Activated CD8-positive, alpha-beta memory T cell treated with anti-CD3 and anti-CD28 coated beads, Interleukin-2, amount 50 U/mL, for 48 hours (primary cell): Measurements from ENCODE around the gene PIGZ.

Experiments
- DNase-seq: peaks from one replicate; pipeline ENCODE4 v3.0.0-alpha.2; 2020

PIGZ gene

DNA sequence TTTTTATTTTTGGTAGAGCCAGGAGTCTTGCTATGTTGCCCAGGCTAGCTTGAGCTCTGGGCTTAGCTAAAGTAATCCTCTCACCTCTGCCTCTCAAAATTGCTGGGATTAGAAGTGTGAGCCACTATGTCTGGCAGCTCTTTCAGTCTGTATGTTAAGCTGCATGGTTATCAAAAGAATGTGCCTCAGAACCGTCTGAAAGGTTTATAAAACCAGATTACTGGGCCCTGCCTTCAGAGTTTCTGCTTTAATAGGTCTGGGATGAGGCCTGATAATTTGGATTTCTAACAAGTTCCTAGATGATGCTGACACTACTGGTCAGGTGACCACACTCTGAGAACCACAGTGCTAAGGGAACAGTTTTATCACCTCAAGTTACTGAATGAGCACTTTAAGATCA lies 66.3 kb downstream of the PIGZ start:
- DNase-seq: no peak

DNA sequence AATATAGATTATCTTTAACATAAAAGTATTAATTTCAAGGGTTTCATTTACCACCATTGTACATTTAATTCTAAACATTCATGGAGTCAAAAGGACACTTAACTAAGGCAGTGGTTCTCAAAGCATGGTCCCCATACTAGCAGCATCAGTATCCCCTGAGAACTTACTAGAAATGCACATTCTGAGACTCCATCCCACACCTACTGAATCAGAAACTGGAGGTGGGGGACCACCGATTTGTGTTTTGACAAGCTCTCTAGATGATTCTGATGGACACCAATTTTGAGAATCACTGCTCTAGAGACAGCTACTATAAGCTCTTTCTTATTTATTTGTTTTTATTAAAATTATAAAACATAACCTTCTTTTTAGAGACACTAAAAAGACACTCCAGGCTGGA lies 66.9 kb downstream of the PIGZ start:
- DNase-seq: no peak
